Epithelial cell of proximal tubule (primary cell): Measurements from ENCODE around the gene LPAR3. TPM values are rescaled to one million over a fixed set of nuclear protein-coding genes. Genes with fewer than 3 reads are reported as not detected.

ENCODE experiments used
- DNase-seq: peaks from one replicate; pipeline ENCODE4 v3.0.0-alpha.2; 2011; ENCODE audit warnings: low read depth
- H3K4me3 ChIP-seq: 2 replicates; pipeline ENCODE4 v1.5.1; 2011; ENCODE audit warnings: low read depth, mild to moderate bottlenecking, low read length
- CTCF ChIP-seq: conservative IDR thresholded peaks from 2 replicates; pipeline ENCODE4 v1.5.1; 2012; ENCODE audit warnings: low read depth, mild to moderate bottlenecking, low read length
- total RNA-seq: library from RNA; depleted of rRNA; stranded (reverse); fragments of >200 nt; gene quantifications from 2 replicates; pipeline ENCODE4 v1.2.3, GENCODE V29; 2015

Gene LPAR3
- total RNA-seq, 1 donor from 2014 or later, result 1.8 TPM

GRCh38 chr1:84773195-84773594 is 119.8 kb downstream of the LPAR3 start:
- DNase-seq, result no peak
- TF ChIP-seq CTCF, result no peak
- H3K4me3 ChIP-seq, result no peak overlapping the region

GRCh38 chr1:84772428-84772943 is 120.5 kb downstream of the LPAR3 start:
- peak; percentile 92 for TF ChIP-seq CTCF
- DNase-seq, result no peak
- no peak overlapping the region for H3K4me3 ChIP-seq

GRCh38 chr1:84771895-84772294 is 121.1 kb downstream of the LPAR3 start:
- no peak for DNase-seq
- no peak for TF ChIP-seq CTCF
- no peak overlapping the region for H3K4me3 ChIP-seq

GRCh38 chr1:84770481-84770880 is 122.5 kb downstream of the LPAR3 start:
- no peak for DNase-seq
- H3K4me3 ChIP-seq, result no peak overlapping the region
- no peak for TF ChIP-seq CTCF

GRCh38 chr1:84769636-84770035 is 123.4 kb downstream of the LPAR3 start:
- TF ChIP-seq CTCF, result no peak
- no peak for DNase-seq
- H3K4me3 ChIP-seq, result no peak overlapping the region

- no peak for TF ChIP-seq CTCF
- DNase-seq, result no peak
- no peak overlapping the region for H3K4me3 ChIP-seq
Observed at GRCh38 chr1:84768634-84769033, 124.4 kb downstream of the LPAR3 start.

GRCh38 chr1:84763912-84764680 is 128.9 kb downstream of the LPAR3 start:
- no peak for TF ChIP-seq CTCF
- DNase-seq, result no peak
- H3K4me3 ChIP-seq, result no peak overlapping the region
